NB4 (cell line): ENCODE data around the gene NBPF12.
"Not testable (repeated sequence)": the region's sequence is repeated elsewhere in the genome, so short reads cannot be mapped to it uniquely, and the experiment has no call there.

ENCODE experiments used
- DNase-seq: peaks from one replicate; pipeline ENCODE4 v3.0.0; 2010; ENCODE audit warnings: low read depth
- H3K4me3 ChIP-seq: one replicate; pipeline ENCODE4 v1.5.1; 2011; ENCODE audit warnings: mild to moderate bottlenecking, low read depth, low read length, moderate library complexity

The NBPF12 gene

DNA sequence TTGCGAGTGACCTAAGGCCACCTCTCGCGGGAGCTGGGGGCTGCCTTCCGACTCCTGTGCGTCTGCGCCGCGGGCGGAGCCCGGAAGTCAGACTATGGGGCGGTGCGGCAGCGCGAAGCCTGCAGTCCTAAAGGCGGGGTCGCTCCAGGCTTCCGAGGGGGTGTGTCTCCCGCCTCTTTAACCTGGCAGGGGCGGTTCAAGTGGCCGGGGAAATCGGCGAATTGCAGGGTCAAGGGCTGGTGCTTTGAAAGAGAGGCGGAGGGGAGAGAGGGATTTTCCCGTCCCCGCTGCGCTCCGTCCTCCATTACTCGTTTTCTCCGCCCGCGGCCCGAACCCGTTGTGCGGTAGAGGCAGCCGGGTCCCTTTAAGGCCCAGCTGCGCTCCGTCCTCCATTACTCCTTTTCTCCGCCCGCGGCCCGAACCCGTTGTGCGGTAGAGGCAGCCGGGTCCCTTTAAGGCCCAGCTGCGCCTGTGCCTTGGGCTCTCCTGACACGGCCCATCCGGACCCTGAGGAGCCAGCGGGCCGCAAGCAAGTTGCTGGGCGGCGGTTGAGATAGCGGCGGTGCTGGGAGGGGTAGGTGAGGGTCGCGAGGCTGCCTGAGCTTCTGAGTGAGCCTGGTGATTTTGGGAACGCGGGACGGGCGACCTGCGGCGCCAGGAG lies at the start of gene NBPF12:
Gene NBPF12 (plus strand): TSS at position 83 of the 661 bp plus-strand sequence. CDS start 21,820 bp downstream, outside the sequence.
- peak within 1 kb of the TSS; percentile 63 for H3K4me3 ChIP-seq
- DNase-seq: peak; percentile 85

GRCh38 chr1:146891355-146891754 lies 46.8 kb upstream of the NBPF12 start:
- not testable (repeated sequence) for DNase-seq

GRCh38 chr1:146892331-146892730 lies 45.8 kb upstream of the NBPF12 start:
- H3K4me3 ChIP-seq, DNase-seq: not testable (repeated sequence)

More at GRCh38 chr1:146891355-146891754, 46.8 kb upstream of the NBPF12 start:
- H3K4me3 ChIP-seq: not testable (repeated sequence)

GRCh38 chr1:146907565-146908261 lies 30.4 kb upstream of the NBPF12 start:
- DNase-seq, H3K4me3 ChIP-seq: not testable (repeated sequence)

GRCh38 chr1:146912975-146913374 lies 25.1 kb upstream of the NBPF12 start:
- DNase-seq, H3K4me3 ChIP-seq: not testable (repeated sequence)

GRCh38 chr1:146920811-146921210 lies 17.3 kb upstream of the NBPF12 start:
- DNase-seq, H3K4me3 ChIP-seq: not testable (repeated sequence)

DNA sequence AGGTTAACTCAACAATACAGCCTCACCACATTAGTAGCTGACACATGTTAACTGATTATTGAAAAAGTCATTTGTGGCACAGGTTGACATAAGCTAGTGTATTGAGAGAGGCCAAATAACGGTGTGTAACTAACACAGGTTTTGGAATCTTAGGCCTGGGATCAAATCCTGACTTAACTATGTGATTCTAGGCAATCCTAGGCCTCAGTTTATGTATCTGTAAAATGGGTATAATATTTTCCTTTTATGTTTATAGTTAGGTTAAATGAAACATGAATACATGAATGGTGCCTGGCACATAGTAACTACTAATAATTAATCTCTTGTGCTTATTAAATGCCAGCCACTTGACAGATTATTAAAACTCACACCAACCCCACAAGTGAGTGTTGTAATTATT lies 15.5 kb upstream of the NBPF12 start:
- not testable (repeated sequence) for H3K4me3 ChIP-seq, DNase-seq

GRCh38 chr1:146924106-146924505 lies 14.0 kb upstream of the NBPF12 start:
- DNase-seq, H3K4me3 ChIP-seq: not testable (repeated sequence)

- not testable (repeated sequence) for H3K4me3 ChIP-seq, DNase-seq
Observed at GRCh38 chr1:146926413-146926812, 11.7 kb upstream of the NBPF12 start.

- DNase-seq, H3K4me3 ChIP-seq: not testable (repeated sequence)
Observed at GRCh38 chr1:146930225-146930624, 7.9 kb upstream of the NBPF12 start.

DNA sequence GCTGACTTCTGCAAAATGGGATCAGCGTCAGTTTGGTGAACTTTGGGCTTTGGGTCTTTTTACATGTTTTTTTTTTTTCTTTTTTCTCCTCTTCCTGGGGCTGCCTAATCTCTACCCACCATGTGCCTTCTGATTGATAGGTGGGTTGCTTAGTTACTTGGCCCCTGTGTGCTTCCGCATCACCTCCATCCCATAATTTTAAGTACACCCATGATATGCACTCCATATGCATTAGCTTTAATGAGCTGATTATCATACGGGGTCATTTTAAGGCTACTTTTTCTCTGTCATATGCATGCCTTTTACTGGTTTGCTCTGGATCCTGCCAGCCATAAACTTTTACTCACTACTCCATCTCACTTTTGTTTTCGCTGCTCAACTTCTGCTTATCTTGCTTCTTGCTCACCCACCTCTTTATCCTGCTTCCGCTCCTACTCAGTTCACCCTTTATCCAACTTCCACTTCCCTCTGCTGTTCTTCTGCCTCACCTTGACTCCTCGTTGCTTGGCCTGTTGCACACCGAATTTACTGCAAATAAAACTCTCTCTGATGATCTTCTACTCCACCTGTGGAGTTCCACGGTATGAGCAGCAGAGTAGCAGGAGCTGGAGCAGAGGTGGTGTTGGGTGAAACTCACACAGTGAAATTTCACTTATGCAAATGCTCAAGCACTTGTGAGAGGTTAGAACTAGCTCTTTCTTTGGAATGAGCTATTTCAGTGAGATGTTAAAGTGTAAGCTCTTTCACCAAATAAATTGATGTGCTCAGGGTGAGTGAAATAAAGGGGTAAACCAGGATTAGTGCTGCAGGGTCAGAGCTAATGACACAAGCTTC lies 3.5 kb upstream of the NBPF12 start:
- H3K4me3 ChIP-seq, DNase-seq: not testable (repeated sequence)

- not testable (repeated sequence) for H3K4me3 ChIP-seq, DNase-seq
Observed at GRCh38 chr1:146937462-146937861, 662 bp upstream of the NBPF12 start.

DNA sequence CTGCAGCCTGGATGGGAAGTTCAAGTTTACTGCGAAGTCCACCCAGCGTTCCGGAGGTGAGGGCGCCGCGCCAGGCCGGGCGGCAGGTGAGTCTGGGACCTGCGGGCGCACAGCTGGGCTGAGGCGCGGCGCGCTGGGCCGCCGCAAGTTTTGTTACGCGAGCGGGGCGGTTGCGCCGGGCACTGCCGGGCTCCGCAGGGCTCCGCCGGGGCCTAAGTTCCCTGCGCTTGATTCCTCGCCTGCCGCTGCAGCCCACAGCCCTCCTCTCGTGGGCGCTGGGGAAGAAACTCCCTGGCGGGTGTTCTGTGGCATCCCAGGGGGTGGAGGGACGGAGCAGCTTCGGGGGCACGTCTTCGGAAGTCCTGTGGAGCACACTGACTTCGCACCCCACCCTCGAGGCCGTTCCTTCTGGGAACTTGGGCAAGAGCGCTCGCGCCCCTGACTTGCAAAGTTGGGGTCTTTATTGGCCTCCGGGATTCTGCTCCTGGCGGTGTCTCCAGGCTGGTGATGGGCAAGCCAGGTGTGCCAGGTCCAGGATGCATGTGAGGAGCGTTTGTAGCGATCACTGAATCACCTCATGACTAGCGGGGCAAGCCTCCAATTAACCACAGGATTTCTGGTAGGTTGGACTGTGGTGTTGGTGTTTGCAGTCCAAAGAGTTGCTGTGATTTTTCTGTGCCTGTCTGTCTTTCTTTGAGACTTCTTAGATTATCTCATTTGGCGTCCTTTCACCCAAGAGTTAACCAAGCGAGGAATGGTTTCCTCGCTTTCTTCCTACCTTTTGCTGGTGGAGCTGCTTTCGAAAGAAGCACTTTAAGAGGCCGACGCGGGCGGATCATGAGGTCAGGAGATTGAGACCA lies 1.0 kb downstream of the NBPF12 start:
- peak overlapping the region; percentile 40 for H3K4me3 ChIP-seq
- peak; percentile 35 for DNase-seq

GRCh38 chr1:146940293-146940692 lies 2.2 kb downstream of the NBPF12 start:
- not testable (repeated sequence) for H3K4me3 ChIP-seq, DNase-seq

- DNase-seq: not testable (repeated sequence)
Observed at GRCh38 chr1:146943342-146943886, 5.3 kb downstream of the NBPF12 start.

GRCh38 chr1:146948127-146948526 lies 10.0 kb downstream of the NBPF12 start:
- not testable (repeated sequence) for DNase-seq, H3K4me3 ChIP-seq

More at GRCh38 chr1:146943342-146943886, 5.3 kb downstream of the NBPF12 start:
- H3K4me3 ChIP-seq: not testable (repeated sequence)

DNA sequence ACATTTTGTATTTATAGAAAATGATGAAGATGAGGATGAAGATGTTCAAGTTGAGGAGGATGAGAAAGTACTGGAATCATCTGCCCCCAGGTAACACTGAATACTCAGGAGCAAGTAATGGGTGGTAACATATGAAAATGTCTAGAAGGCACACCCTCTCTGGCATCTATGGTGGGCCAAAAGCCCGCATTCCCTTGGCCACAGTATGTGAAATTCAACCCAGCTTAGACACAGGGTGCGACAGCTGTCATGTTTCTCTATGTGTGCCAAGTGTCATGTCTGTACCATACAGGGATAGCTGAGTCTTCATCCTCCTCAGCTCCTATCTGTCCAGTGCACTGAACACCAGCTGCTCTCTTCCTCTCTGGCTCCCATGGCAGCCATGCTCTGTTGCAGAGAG lies 26.2 kb downstream of the NBPF12 start:
- DNase-seq, H3K4me3 ChIP-seq: not testable (repeated sequence)

DNA sequence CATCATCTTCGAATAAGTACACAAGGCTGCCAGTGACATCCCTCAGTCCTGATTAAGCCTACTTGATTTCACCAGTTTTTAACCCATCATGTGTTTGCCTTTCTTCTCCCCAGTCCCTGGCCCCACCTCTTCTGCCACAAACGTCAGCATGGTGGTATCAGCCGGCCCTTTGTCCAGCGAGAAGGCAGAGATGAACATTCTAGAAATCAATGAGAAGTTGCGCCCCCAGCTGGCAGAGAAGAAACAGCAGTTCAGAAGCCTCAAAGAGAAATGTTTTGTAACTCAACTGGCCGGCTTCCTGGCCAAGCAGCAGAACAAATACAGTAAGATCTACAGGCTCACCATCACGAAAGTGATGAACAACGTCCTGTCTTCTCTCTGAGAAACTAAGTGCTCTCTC lies 28.2 kb downstream of the NBPF12 start:
- H3K4me3 ChIP-seq: not testable (repeated sequence)
- peak; percentile 1 for DNase-seq
